GM18951 (cell line): Measurements from ENCODE around the gene ABTB2.
"Not testable (repeated sequence)": the region's sequence is repeated elsewhere in the genome, so short reads cannot be mapped to it uniquely, and the experiment has no call there.

Experiments used
- POLR2A ChIP-seq: IDR thresholded peaks from 4 replicates; pipeline ENCODE4 v1.6.1; 2011; ENCODE audit warnings: mild to moderate bottlenecking; ENCODE audit not compliant: insufficient read length, insufficient read depth; ENCODE audit errors: extremely low read depth
- in situ Hi-C: fragments of 300-500 bp; cut with MboI; formaldehyde crosslinking; loops from one replicate; pipeline ENCODE4 v1.12.0; 2022; ENCODE audit warnings: low sequenced_read_pairs, mixed read lengths, inconsistent platforms; ENCODE audit not compliant: unreplicated experiment

ABTB2 gene

GRCh38 chr11:34183848-34184391, 173.9 kb downstream of the ABTB2 start:
- in situ Hi-C loops: no loop called here

GRCh38 chr11:34182921-34183685, 174.7 kb downstream of the ABTB2 start:
- in situ Hi-C loops: no loop called here
- no peak for TF ChIP-seq POLR2A

More at GRCh38 chr11:34183848-34184391, 173.9 kb downstream of the ABTB2 start:
- no peak for TF ChIP-seq POLR2A

- in situ Hi-C loops: no loop called here
Observed at GRCh38 chr11:34182425-34182824, 175.4 kb downstream of the ABTB2 start.

GRCh38 chr11:34181856-34182405, 175.9 kb downstream of the ABTB2 start:
- in situ Hi-C loops: no loop called here
- TF ChIP-seq POLR2A: no peak

More at GRCh38 chr11:34182425-34182824, 175.4 kb downstream of the ABTB2 start:
- no peak for TF ChIP-seq POLR2A

- in situ Hi-C loops: no loop called here
- TF ChIP-seq POLR2A: no peak
Observed at GRCh38 chr11:34181251-34181650, 176.6 kb downstream of the ABTB2 start.

GRCh38 chr11:34180814-34181165, 177.0 kb downstream of the ABTB2 start:
- in situ Hi-C loops: not testable (repeated sequence)

GRCh38 chr11:34180040-34180813, 177.6 kb downstream of the ABTB2 start:
- no peak for TF ChIP-seq POLR2A
- in situ Hi-C loops: no loop called here

GRCh38 chr11:34179026-34179675, 178.7 kb downstream of the ABTB2 start:
- in situ Hi-C loops: loop anchor here (10.0 kb wide), 1 partner anchor 186 kb away; no protein-coding TSS in a partner anchor
- no peak for TF ChIP-seq POLR2A

- in situ Hi-C loops: loop anchor here (10.0 kb wide), 1 partner anchor 186 kb away; no protein-coding TSS in a partner anchor
- no peak for TF ChIP-seq POLR2A
Observed at GRCh38 chr11:34178209-34178821, 179.5 kb downstream of the ABTB2 start.

GRCh38 chr11:34176751-34177209, 181.0 kb downstream of the ABTB2 start:
- in situ Hi-C loops: loop anchor here (10.0 kb wide), 1 partner anchor 188 kb away; no protein-coding TSS in a partner anchor
- TF ChIP-seq POLR2A: no peak

- in situ Hi-C loops: loop anchor here (10.0 kb wide), 1 partner anchor 189 kb away; no protein-coding TSS in a partner anchor
- TF ChIP-seq POLR2A: no peak
Observed at GRCh38 chr11:34175284-34176019, 182.4 kb downstream of the ABTB2 start.
